Superior temporal gyrus (tissue), 1 donor: ENCODE results near the gene NSMF.

Source experiments
- DNase-seq: peaks from one replicate; pipeline ENCODE4 v3.0.0-alpha.2; 2016; ENCODE audit errors: extremely low spot score

Gene NSMF

GRCh38 chr9:137459152-137459600 lies at the start of gene NSMF:
Gene NSMF, minus strand, starts transcription at chr9:137459334. Its CDS starts 232 bp downstream, at chr9:137459102.
- DNase-seq, result peak; percentile 93

GRCh38 chr9:137506702-137507171 lies 47.6 kb upstream of the NSMF start:
- no peak for DNase-seq

GRCh38 chr9:137506274-137506673 lies 47.1 kb upstream of the NSMF start:
- DNase-seq, result no peak

- no peak for DNase-seq
These were observed 46.4 kb upstream of the NSMF start for GRCh38 chr9:137505421-137506140.

- no peak for DNase-seq
These were observed 45.3 kb upstream of the NSMF start for GRCh38 chr9:137504432-137504777.

GRCh38 chr9:137502008-137502911 lies 43.1 kb upstream of the NSMF start:
- no peak for DNase-seq

GRCh38 chr9:137501457-137501856 lies 42.3 kb upstream of the NSMF start:
- DNase-seq, result no peak

- DNase-seq, result no peak
These were observed 41.7 kb upstream of the NSMF start for GRCh38 chr9:137500666-137501397.

- DNase-seq, result no peak
These were observed 40.9 kb upstream of the NSMF start for GRCh38 chr9:137499858-137500661.

GRCh38 chr9:137499416-137499815 lies 40.3 kb upstream of the NSMF start:
- no peak for DNase-seq

- DNase-seq, result no peak
These were observed 39.6 kb upstream of the NSMF start for GRCh38 chr9:137498720-137499150.

- no peak for DNase-seq
These were observed 39.0 kb upstream of the NSMF start for GRCh38 chr9:137497921-137498719.

GRCh38 chr9:137496601-137497375 lies 37.7 kb upstream of the NSMF start:
- no peak for DNase-seq

GRCh38 chr9:137494550-137495351 lies 35.6 kb upstream of the NSMF start:
- DNase-seq, result no peak

GRCh38 chr9:137494104-137494544 lies 35.0 kb upstream of the NSMF start:
- DNase-seq, result no peak

- DNase-seq, result no peak
These were observed 34.4 kb upstream of the NSMF start for GRCh38 chr9:137493364-137494103.

GRCh38 chr9:137492464-137493363 lies 33.6 kb upstream of the NSMF start:
- DNase-seq, result no peak
